H9 (cell line): ENCODE measurements around the gene FBL. TPM values are rescaled to one million over a fixed set of nuclear protein-coding genes. Genes with fewer than 3 reads are reported as not detected.

Source experiments
- DNase-seq: peaks from one replicate; pipeline ENCODE4 v3.0.0-alpha.2; 2017
- H2AFZ ChIP-seq: one replicate; pipeline ENCODE4 v1.6.1; 2013; ENCODE audit warnings: mild to moderate bottlenecking, low read length, control low read depth, moderate library complexity
- H2AK5ac ChIP-seq: 2 replicates; pipeline ENCODE4 v1.6.1; 2013; ENCODE audit warnings: low read length, control low read depth, mixed read lengths; ENCODE audit not compliant: insufficient read length
- H2BK120ac ChIP-seq: one replicate; pipeline ENCODE4 v1.6.1; 2013; ENCODE audit warnings: low read depth, mild to moderate bottlenecking, low read length, control low read depth, inconsistent platforms; ENCODE audit not compliant: poor library complexity, severe bottlenecking
- H2BK12ac ChIP-seq: 2 replicates; pipeline ENCODE4 v1.6.1; 2013; ENCODE audit warnings: low read length, control low read depth, mixed read lengths, low read depth; ENCODE audit not compliant: insufficient read length
- H2BK15ac ChIP-seq: 2 replicates; pipeline ENCODE4 v1.6.1; 2013; ENCODE audit warnings: low read depth, low read length, control low read depth
- H2BK20ac ChIP-seq: one replicate; pipeline ENCODE4 v1.6.1; 2013; ENCODE audit warnings: low read depth, mild to moderate bottlenecking, low read length, control low read depth, inconsistent platforms; ENCODE audit not compliant: poor library complexity, severe bottlenecking
- H2BK5ac ChIP-seq: 2 replicates; pipeline ENCODE4 v1.6.1; 2013; ENCODE audit warnings: low read length, control low read depth, mixed read lengths; ENCODE audit not compliant: insufficient read length
- H3K14ac ChIP-seq: 2 replicates; pipeline ENCODE4 v1.6.1; 2013; ENCODE audit warnings: low read length, control low read depth; ENCODE audit not compliant: insufficient read depth
- H3K18ac ChIP-seq: 2 replicates; pipeline ENCODE4 v1.6.1; 2013; ENCODE audit warnings: low read depth, mild to moderate bottlenecking, mixed read lengths, low read length, control low read depth; ENCODE audit not compliant: insufficient read length
- H3K23ac ChIP-seq: 2 replicates; pipeline ENCODE4 v1.6.1; 2013; ENCODE audit warnings: low read length, control low read depth, mixed read lengths, low read depth; ENCODE audit not compliant: insufficient read length
- H3K23me2 ChIP-seq: 2 replicates; pipeline ENCODE4 v1.6.1; 2013; ENCODE audit warnings: low read depth, mild to moderate bottlenecking, mixed read lengths, low read length, control low read depth; ENCODE audit not compliant: insufficient read length, poor library complexity, severe bottlenecking
- H3K27ac ChIP-seq: 2 replicates; pipeline ENCODE4 v1.5.1; 2013; ENCODE audit warnings: low read length, control low read depth, mixed read lengths, low read depth; ENCODE audit not compliant: insufficient read length
- H3K27me3 ChIP-seq: 2 replicates; pipeline ENCODE4 v1.6.1; 2013; ENCODE audit warnings: low read length, control low read depth, inconsistent platforms; ENCODE audit not compliant: insufficient read depth
- H3K4ac ChIP-seq: 2 replicates; pipeline ENCODE4 v1.6.1; 2013; ENCODE audit warnings: low read depth, mild to moderate bottlenecking, control low read depth, inconsistent platforms, low read length, moderate library complexity
- H3K4me1 ChIP-seq: 2 replicates; pipeline ENCODE4 v1.6.1; 2013; ENCODE audit warnings: low read length, control low read depth, inconsistent platforms; ENCODE audit not compliant: insufficient read depth
- H3K4me2 ChIP-seq: 2 replicates; pipeline ENCODE4 v1.6.1; 2013; ENCODE audit warnings: low read length, control low read depth, mixed read lengths; ENCODE audit not compliant: insufficient read length, insufficient read depth
- H3K56ac ChIP-seq: 2 replicates; pipeline ENCODE4 v1.6.1; 2013; ENCODE audit warnings: low read depth, mild to moderate bottlenecking, mixed read lengths, low read length, control low read depth; ENCODE audit not compliant: insufficient read length
- H3K79me1 ChIP-seq: 2 replicates; pipeline ENCODE4 v1.6.1; 2013; ENCODE audit warnings: low read depth, mild to moderate bottlenecking, moderate library complexity, low read length, control low read depth, inconsistent platforms; ENCODE audit not compliant: insufficient read depth, poor library complexity, severe bottlenecking
- H3K79me2 ChIP-seq: 2 replicates; pipeline ENCODE4 v1.6.1; 2013; ENCODE audit warnings: low read length, control low read depth, inconsistent platforms; ENCODE audit not compliant: insufficient read depth
- H3K9ac ChIP-seq: 2 replicates; pipeline ENCODE4 v1.6.1; 2013; ENCODE audit warnings: low read length, control low read depth, mixed read lengths; ENCODE audit not compliant: insufficient read length; ENCODE audit errors: extremely low read depth
- H3K9me3 ChIP-seq: one replicate; pipeline ENCODE4 v1.6.1; 2013; ENCODE audit warnings: low read depth, low read length, inconsistent platforms; ENCODE audit not compliant: control insufficient read depth
- H3T11ph ChIP-seq: one replicate; pipeline ENCODE4 v1.6.1; 2013; ENCODE audit warnings: mild to moderate bottlenecking, low read length, control low read depth, inconsistent platforms
- H4K20me1 ChIP-seq: one replicate; pipeline ENCODE4 v1.6.1; 2013; ENCODE audit not compliant: control insufficient read depth, insufficient read length, insufficient read depth
- H4K5ac ChIP-seq: 2 replicates; pipeline ENCODE4 v1.6.1; 2013; ENCODE audit warnings: low read depth, mild to moderate bottlenecking, mixed read lengths, low read length, control low read depth; ENCODE audit not compliant: insufficient read length
- H4K8ac ChIP-seq: replicated peaks from 2 replicates; pipeline ENCODE4 v1.6.1; 2013; ENCODE audit warnings: low read length, control low read depth, mixed read lengths, low read depth; ENCODE audit not compliant: insufficient read length
- H4K91ac ChIP-seq: 2 replicates; pipeline ENCODE4 v1.6.1; 2013; ENCODE audit warnings: low read depth, mild to moderate bottlenecking, moderate library complexity, mixed read lengths, low read length, control low read depth; ENCODE audit not compliant: insufficient read length
- H3K27ac Mint-ChIP-seq, 3 experiments: 2 replicates in 2 of 3; 3 replicates in 1 of 3; pipeline ENCODE4 v1.8.0; 2020 to 2021; ENCODE audit warnings: mixed read lengths in 3 of 3, mild to moderate bottlenecking in 1 of 3, moderate library complexity in 1 of 3
- H3K27me3 Mint-ChIP-seq: 2 replicates; pipeline ENCODE4 v1.8.0; 2021; ENCODE audit warnings: low read depth, mild to moderate bottlenecking, moderate library complexity, mixed read lengths
- H3K36me3 Mint-ChIP-seq, 3 experiments: 2 replicates in 2 of 3; 3 replicates in 1 of 3; pipeline ENCODE4 v1.8.0; 2020 to 2021; ENCODE audit warnings: low read depth in 3 of 3, mixed read lengths in 3 of 3; ENCODE audit not compliant: insufficient read depth in 1 of 3
- H3K4me1 Mint-ChIP-seq, 2 experiments: 2 replicates each; pipeline ENCODE4 v1.8.0; 2020; ENCODE audit warnings: mixed read lengths in 2 of 2
- H3K4me3 Mint-ChIP-seq, 2 experiments: 2 replicates in 1 of 2; 3 replicates in 1 of 2; pipeline ENCODE4 v1.8.0; 2020 to 2021; ENCODE audit warnings: mild to moderate bottlenecking in 2 of 2, mixed read lengths in 2 of 2, moderate library complexity in 1 of 2
- H3K9me3 Mint-ChIP-seq, 2 experiments: 2 replicates in 1 of 2; 3 replicates in 1 of 2; pipeline ENCODE4 v1.8.0; 2020; ENCODE audit warnings: mild to moderate bottlenecking in 2 of 2, mixed read lengths in 2 of 2, moderate library complexity in 1 of 2
- CTCF ChIP-seq: fragments of 200-600 bp; sonication (generic); conservative IDR thresholded peaks from 3 replicates; pipeline ENCODE4 v1.8.0; 2021; ENCODE audit warnings: antibody characterized with exemption, mild to moderate bottlenecking
- WGBS: extraction: QIAGEN DNeasy Blood & Tissue Kit; methylation state at CpG from one replicate; pipeline ENCODE4 v1.1.7; 2013; ENCODE audit warnings: missing lambda C conversion rate, low lambda C conversion rate, mixed read lengths; ENCODE audit not compliant: insufficient read length; ENCODE audit errors: extremely low coverage; 5-methylcytosine and 5-hydroxymethylcytosine counted together
- total RNA-seq: library from RNA; stranded (reverse); gene quantifications from 2 replicates; pipeline ENCODE4 v1.2.1, GENCODE V29; 2021

FBL gene
- total RNA-seq, 1 experiment from 2014 or later, result 625 TPM

- Histone ChIP-seq H3K9ac (no peak overlapping the region), H3K4me2 (no peak overlapping the region), H2BK12ac (no peak overlapping the region), H3K27ac (no peak overlapping the region), H3K23ac (no peak overlapping the region), H3K4ac (no peak overlapping the region), H3K27me3 (no peaks in the 10 kb centered on the region), H3K14ac (no peak overlapping the region), H3K23me2 (peaks cover 14% of the 10 kb centered on the region), H3K79me2 (peaks cover 34% of the 10 kb centered on the region), H3K56ac (no peak overlapping the region), H3K9me3 (no peaks in the 10 kb centered on the region), H2BK15ac (no peak overlapping the region), H2BK5ac (no peak overlapping the region), H2BK120ac (no peak overlapping the region), H4K91ac (no peak overlapping the region), H3T11ph (no peak overlapping the region), H3K79me1 (no peaks in the 10 kb centered on the region), H4K5ac (no peak overlapping the region), H2AK5ac (no peak overlapping the region), H3K4me1 (peaks cover 7% of the 10 kb centered on the region), H3K18ac (no peak overlapping the region), H4K20me1 (no peaks in the 10 kb centered on the region), H4K8ac (no peak overlapping the region), H2AFZ (no peak overlapping the region), H2BK20ac (no peak overlapping the region)
- peaks cover 43% of the 10 kb centered on the region in 2 experiments for H3K4me1 Mint-ChIP-seq
- H3K36me3 Mint-ChIP-seq, result peaks cover 0 to 8% (median 5%) of the 10 kb centered on the region in 3 experiments; a peak in 2 of 7 replicates
- WGBS, result no CpG with 5 or more reads among the region's 6 CpGs
- no peak for TF ChIP-seq CTCF
- H3K27me3 Mint-ChIP-seq, result peaks cover 5% of the 10 kb centered on the region; the same call in 1 of the 2 replicates
- no peak overlapping the region for H3K27ac Mint-ChIP-seq
- DNase-seq, result no peak
- H3K9me3 Mint-ChIP-seq, result no peaks in the 10 kb centered on the region
- H3K4me3 Mint-ChIP-seq, result no peak overlapping the region
Measured at GRCh38 chr19:39847525-39847924, 1.3 kb upstream of the FBL start.
